HFFc6 (cell line): ENCODE results near the gene CBARP. TPM values are rescaled to one million over a fixed set of nuclear protein-coding genes. Genes with fewer than 3 reads are reported as not detected.

ENCODE experiments used
- DNase-seq: peaks from one replicate; pipeline ENCODE4 v3.0.0-alpha.2; 2018
- H3K27ac Mint-ChIP-seq: 2 replicates; pipeline ENCODE4 v1.8.0; 2020; ENCODE audit warnings: mild to moderate bottlenecking, mixed read lengths
- H3K27me3 Mint-ChIP-seq: 2 replicates; pipeline ENCODE4 v1.8.0; 2021; ENCODE audit warnings: mild to moderate bottlenecking, moderate library complexity, mixed read lengths; ENCODE audit not compliant: insufficient read depth
- H3K36me3 Mint-ChIP-seq: 2 replicates; pipeline ENCODE4 v1.8.0; 2021; ENCODE audit warnings: low read depth, mixed read lengths
- H3K4me1 Mint-ChIP-seq: 2 replicates; pipeline ENCODE4 v1.8.0; 2020; ENCODE audit warnings: low read depth, mixed read lengths
- H3K4me3 Mint-ChIP-seq: 2 replicates; pipeline ENCODE4 v1.8.0; 2020; ENCODE audit warnings: mild to moderate bottlenecking, moderate library complexity, mixed read lengths
- H3K9me3 Mint-ChIP-seq: 2 replicates; pipeline ENCODE4 v1.8.0; 2020; ENCODE audit warnings: mild to moderate bottlenecking, mixed read lengths
- total RNA-seq, 6 experiments: library from RNA; stranded (reverse); fragmentation: NEBNext Ultra II Directional; extraction: Animal tissue kit (Norgen Biotek cat#: 25700); gene quantifications; 2 replicates in 1 of 6; 3 replicates in 5 of 6; pipeline ENCODE4 v1.2.3, GENCODE V29; 2021
- TF ChIP-seq, protein P1 (sequence below): fragments of 200-600 bp; sonication (generic); IDR thresholded peaks from 2 replicates; pipeline ENCODE4 v1.5.0; 2021; ENCODE audit warnings: antibody characterized with exemption, mild to moderate bottlenecking

Gene CBARP
- total RNA-seq, 6 experiments from 2014 or later, result 7.6 to 12.7 (median 8.6) TPM

GRCh38 chr19:1266916-1267476 lies 29.2 kb upstream of the CBARP start:
- TF ChIP-seq, protein P1, sequence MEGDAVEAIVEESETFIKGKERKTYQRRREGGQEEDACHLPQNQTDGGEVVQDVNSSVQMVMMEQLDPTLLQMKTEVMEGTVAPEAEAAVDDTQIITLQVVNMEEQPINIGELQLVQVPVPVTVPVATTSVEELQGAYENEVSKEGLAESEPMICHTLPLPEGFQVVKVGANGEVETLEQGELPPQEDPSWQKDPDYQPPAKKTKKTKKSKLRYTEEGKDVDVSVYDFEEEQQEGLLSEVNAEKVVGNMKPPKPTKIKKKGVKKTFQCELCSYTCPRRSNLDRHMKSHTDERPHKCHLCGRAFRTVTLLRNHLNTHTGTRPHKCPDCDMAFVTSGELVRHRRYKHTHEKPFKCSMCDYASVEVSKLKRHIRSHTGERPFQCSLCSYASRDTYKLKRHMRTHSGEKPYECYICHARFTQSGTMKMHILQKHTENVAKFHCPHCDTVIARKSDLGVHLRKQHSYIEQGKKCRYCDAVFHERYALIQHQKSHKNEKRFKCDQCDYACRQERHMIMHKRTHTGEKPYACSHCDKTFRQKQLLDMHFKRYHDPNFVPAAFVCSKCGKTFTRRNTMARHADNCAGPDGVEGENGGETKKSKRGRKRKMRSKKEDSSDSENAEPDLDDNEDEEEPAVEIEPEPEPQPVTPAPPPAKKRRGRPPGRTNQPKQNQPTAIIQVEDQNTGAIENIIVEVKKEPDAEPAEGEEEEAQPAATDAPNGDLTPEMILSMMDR, result peak; percentile 99
- H3K9me3 Mint-ChIP-seq, result no peaks in the 10 kb centered on the region
- H3K4me3 Mint-ChIP-seq, result peak overlapping the region; percentile 80
- peak; percentile 33 for DNase-seq
- peaks cover 22% of the 10 kb centered on the region for H3K36me3 Mint-ChIP-seq
- H3K4me1 Mint-ChIP-seq, result peaks cover 72% of the 10 kb centered on the region
- H3K27me3 Mint-ChIP-seq, result peaks cover 12% of the 10 kb centered on the region
- H3K27ac Mint-ChIP-seq, result peak overlapping the region; percentile 65

- H3K27ac Mint-ChIP-seq, result peak overlapping the region; percentile 96
- peak; percentile 84 for DNase-seq
- H3K27me3 Mint-ChIP-seq, result peaks cover 16% of the 10 kb centered on the region
- peak overlapping the region; percentile 77 for H3K4me3 Mint-ChIP-seq
- peaks cover 15% of the 10 kb centered on the region for H3K36me3 Mint-ChIP-seq
- H3K4me1 Mint-ChIP-seq, result peaks cover 73% of the 10 kb centered on the region
- TF ChIP-seq, protein P1, result no peak
- H3K9me3 Mint-ChIP-seq, result no peaks in the 10 kb centered on the region
These were observed 28.5 kb upstream of the CBARP start for GRCh38 chr19:1266129-1266915.

GRCh38 chr19:1265615-1266128 lies 27.9 kb upstream of the CBARP start:
- TF ChIP-seq, protein P1, result no peak
- H3K4me1 Mint-ChIP-seq, result peaks cover 69% of the 10 kb centered on the region
- peaks cover 19% of the 10 kb centered on the region for H3K27me3 Mint-ChIP-seq
- peak overlapping the region; percentile 96 for H3K27ac Mint-ChIP-seq
- peak overlapping the region; percentile 77 for H3K4me3 Mint-ChIP-seq
- DNase-seq, result peak; percentile 91
- H3K36me3 Mint-ChIP-seq, result peaks cover 9% of the 10 kb centered on the region
- no peaks in the 10 kb centered on the region for H3K9me3 Mint-ChIP-seq

DNA sequence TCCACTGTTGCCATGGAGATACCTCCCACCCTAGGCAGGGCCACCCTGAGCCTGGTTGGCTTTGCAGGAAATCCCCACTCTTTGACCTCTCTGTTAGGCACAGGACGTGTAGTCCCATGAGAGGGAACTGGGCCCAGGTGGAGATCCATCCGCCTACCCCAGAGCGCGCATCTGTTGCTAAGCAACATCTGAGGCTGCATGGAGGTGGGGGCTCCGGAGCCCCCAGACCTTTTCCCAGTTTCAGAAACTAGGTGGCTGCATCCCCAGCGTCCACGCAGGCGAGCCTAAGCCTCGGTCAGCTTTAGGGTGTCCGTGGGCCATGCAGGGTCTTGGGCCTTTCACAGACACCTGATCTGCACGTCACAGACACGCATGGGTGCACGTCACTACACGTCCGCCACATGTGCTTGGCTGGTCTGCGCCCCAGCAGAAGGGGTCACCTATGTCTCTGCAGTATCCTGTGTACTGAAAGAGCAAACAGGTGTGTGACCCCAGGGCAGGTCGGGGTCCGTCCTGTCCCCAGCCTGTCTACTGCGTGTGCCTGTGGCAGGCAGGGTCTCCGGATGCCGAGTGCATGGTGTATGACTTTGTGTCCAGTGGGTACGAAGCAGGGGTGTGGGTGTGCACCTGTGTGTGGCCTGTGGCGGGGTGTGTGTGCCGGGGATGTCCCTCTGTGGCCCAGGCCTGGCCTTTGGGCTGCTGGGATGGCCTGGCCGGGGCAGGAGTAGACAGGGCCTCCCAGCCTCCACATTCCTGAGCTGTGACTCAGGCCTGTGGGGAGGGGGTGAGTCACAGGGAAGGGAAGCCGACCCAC lies 27.2 kb upstream of the CBARP start:
- peak; percentile 83 for DNase-seq
- peaks cover 63% of the 10 kb centered on the region for H3K4me1 Mint-ChIP-seq
- peak overlapping the region; percentile 96 for H3K27ac Mint-ChIP-seq
- H3K9me3 Mint-ChIP-seq, result no peaks in the 10 kb centered on the region
- peak overlapping the region; percentile 77 for H3K4me3 Mint-ChIP-seq
- TF ChIP-seq, protein P1, result no peak
- peaks cover 19% of the 10 kb centered on the region for H3K27me3 Mint-ChIP-seq
- peaks cover 2% of the 10 kb centered on the region for H3K36me3 Mint-ChIP-seq

DNA sequence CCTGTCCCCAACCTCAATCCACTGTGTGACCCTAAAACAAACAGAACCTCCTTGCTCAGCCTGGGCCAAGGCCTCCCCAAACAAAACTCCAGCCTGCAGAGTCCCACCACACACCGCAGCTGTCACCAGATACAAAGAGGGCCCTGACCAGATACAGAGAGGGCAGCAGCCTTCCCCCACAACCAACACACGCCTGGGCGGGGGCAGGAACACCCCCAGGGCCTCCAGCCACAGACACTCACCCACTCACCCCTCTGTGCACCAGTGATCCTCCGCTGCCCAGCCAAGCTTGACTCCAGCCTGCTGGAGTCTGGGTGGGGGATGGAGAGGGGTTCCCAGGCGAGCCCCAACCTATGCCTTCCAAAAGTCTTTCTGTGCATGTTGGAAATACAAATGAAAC lies 25.4 kb upstream of the CBARP start:
- peak overlapping the region; percentile 75 for H3K27ac Mint-ChIP-seq
- peaks cover 24% of the 10 kb centered on the region for H3K27me3 Mint-ChIP-seq
- H3K9me3 Mint-ChIP-seq, result no peaks in the 10 kb centered on the region
- no peak for DNase-seq
- H3K4me3 Mint-ChIP-seq, result peak overlapping the region; percentile 52
- H3K36me3 Mint-ChIP-seq, result no peaks in the 10 kb centered on the region
- H3K4me1 Mint-ChIP-seq, result peaks cover 71% of the 10 kb centered on the region
- TF ChIP-seq, protein P1, result no peak
